ENCODE results near the gene OR12D2.

- TF ChIP-seq CTCF (IDR thresholded peaks at IDR 0.05) (no peak), POLR2A (IDR thresholded peaks at IDR 0.05) (no peak)
Measured at GRCh38 chr6:29442719-29443118, 47.3 kb downstream of the OR12D2 start.

Measured in Peyer's patch (tissue), 4 donors.